ENCODE results near the gene ATF3. TPM values are rescaled to one million over a fixed set of nuclear protein-coding genes. Genes with fewer than 3 reads are reported as not detected.

The ATF3 gene
- total and polyA plus RNA-seq, 4 donors = 1.1 to 8.8 (median 5.5) TPM

DNA sequence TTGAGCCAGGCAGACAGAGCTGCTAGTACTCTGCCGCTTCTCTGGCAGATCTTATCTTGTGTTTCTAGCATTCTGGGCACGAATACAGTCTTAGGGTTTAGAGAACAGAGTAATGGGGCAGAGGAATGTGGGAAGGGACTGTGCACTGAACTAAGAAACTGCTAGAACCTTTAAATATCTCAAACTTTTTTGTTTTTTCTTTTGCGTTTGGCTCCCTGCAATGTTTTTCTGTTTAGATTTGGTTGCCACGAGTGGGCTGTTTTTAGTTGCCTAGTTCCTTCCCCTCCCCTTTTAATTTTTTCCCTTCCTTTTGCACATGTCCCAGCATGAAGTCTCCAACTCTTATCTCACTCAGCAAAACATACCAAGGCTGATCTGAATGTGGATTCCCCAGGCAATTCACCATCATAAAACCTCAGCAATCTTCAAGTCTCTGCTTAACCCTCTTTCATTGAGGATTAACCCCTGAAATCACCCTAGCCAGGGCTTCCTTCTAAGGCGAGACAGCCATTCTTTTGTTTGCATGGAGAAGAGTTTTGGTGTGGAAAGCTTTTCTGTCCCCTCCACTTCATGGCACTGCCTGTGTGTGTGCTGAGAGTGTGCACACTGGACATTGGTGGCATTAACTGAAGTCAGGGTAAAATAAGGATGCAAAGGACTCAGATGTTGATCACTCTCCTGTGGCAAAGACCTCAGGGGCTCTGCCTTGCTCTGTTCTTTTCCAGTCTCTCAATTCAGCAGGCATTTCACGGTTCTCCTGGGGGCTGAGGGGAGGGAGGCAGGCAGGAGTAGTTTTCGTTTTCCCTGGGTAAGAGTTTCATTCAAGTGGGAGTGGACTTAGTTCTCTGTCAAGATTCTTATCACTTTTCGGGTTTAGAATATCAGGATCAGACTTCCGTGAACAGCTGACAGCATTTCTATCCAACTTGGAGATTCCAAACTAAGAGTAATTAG lies 2.8 kb upstream of the ATF3 start:
- H3K27me3 ChIP-seq (ENCODE audit: control insufficient read depth in 4 of 4, insufficient read depth in 4 of 4, low read length in 3 of 4) = peaks cover 0 to 3% (median 0%) of the 10 kb centered on the region in 4 donors
- no peak for DNase-seq (ENCODE audit: low spot score)

More for the DNA sequence above, 2.8 kb upstream of the ATF3 start:
- Histone ChIP-seq H3K9ac (ENCODE audit: low read depth in 1 of 2, low read length in 2 of 2) (no peak overlapping the region), H3K4me3 (ENCODE audit: low read depth in 1 of 3, low read length in 3 of 3) (no peak overlapping the region), H3K9me3 (ENCODE audit: control insufficient read depth in 4 of 4, low read length in 3 of 4) (no peaks in the 10 kb centered on the region), H3K27ac (ENCODE audit: low read depth in 1 of 2, low read length in 2 of 2) (peak overlapping the region in 1 of 2 donors; percentile 17), H3K4me1 (ENCODE audit: control insufficient read depth in 4 of 4, insufficient read depth in 4 of 4, low read length in 3 of 4) (peaks cover 0 to 13% (median 5%) of the 10 kb centered on the region in 4 donors), H3K36me3 (ENCODE audit: control insufficient read depth in 4 of 4, insufficient read depth in 3 of 4, low read depth in 1 of 4, low read length in 3 of 4) (no peaks in the 10 kb centered on the region)
- WGBS = 25% methylated on average over 9 of the region's 9 CpGs
- TF ChIP-seq, protein P1, sequence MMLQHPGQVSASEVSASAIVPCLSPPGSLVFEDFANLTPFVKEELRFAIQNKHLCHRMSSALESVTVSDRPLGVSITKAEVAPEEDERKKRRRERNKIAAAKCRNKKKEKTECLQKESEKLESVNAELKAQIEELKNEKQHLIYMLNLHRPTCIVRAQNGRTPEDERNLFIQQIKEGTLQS (IDR thresholded peaks at IDR 0.05) = no peak
- TF ChIP-seq, protein P2, sequence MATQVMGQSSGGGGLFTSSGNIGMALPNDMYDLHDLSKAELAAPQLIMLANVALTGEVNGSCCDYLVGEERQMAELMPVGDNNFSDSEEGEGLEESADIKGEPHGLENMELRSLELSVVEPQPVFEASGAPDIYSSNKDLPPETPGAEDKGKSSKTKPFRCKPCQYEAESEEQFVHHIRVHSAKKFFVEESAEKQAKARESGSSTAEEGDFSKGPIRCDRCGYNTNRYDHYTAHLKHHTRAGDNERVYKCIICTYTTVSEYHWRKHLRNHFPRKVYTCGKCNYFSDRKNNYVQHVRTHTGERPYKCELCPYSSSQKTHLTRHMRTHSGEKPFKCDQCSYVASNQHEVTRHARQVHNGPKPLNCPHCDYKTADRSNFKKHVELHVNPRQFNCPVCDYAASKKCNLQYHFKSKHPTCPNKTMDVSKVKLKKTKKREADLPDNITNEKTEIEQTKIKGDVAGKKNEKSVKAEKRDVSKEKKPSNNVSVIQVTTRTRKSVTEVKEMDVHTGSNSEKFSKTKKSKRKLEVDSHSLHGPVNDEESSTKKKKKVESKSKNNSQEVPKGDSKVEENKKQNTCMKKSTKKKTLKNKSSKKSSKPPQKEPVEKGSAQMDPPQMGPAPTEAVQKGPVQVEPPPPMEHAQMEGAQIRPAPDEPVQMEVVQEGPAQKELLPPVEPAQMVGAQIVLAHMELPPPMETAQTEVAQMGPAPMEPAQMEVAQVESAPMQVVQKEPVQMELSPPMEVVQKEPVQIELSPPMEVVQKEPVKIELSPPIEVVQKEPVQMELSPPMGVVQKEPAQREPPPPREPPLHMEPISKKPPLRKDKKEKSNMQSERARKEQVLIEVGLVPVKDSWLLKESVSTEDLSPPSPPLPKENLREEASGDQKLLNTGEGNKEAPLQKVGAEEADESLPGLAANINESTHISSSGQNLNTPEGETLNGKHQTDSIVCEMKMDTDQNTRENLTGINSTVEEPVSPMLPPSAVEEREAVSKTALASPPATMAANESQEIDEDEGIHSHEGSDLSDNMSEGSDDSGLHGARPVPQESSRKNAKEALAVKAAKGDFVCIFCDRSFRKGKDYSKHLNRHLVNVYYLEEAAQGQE (IDR thresholded peaks at IDR 0.05) = no peak
- TF ChIP-seq RXRA (IDR thresholded peaks at IDR 0.05) (no peak), YY1 (IDR thresholded peaks at IDR 0.05) (no peak), SP1 (IDR thresholded peaks at IDR 0.05) (no peak), NR2F2 (IDR thresholded peaks at IDR 0.05) (no peak), GABPA (IDR thresholded peaks at IDR 0.05 in 1 of 2, conservative IDR thresholded peaks at IDR 0.05 in 1 of 2) (no peak), HNF4A (conservative IDR thresholded peaks at IDR 0.05) (no peak), RAD21 (IDR thresholded peaks at IDR 0.05) (no peak), FOXA2 (IDR thresholded peaks at IDR 0.05) (no peak), HNF4G (IDR thresholded peaks at IDR 0.05) (no peak), FOXA1 (IDR thresholded peaks at IDR 0.05) (no peak), EGR1 (IDR thresholded peaks at IDR 0.05; ENCODE audit: low read depth in 2 of 2) (no peak), JUND (IDR thresholded peaks at IDR 0.05) (no peak), TAF1 (conservative IDR thresholded peaks at IDR 0.05) (no peak)
- TF ChIP-seq, protein P3, sequence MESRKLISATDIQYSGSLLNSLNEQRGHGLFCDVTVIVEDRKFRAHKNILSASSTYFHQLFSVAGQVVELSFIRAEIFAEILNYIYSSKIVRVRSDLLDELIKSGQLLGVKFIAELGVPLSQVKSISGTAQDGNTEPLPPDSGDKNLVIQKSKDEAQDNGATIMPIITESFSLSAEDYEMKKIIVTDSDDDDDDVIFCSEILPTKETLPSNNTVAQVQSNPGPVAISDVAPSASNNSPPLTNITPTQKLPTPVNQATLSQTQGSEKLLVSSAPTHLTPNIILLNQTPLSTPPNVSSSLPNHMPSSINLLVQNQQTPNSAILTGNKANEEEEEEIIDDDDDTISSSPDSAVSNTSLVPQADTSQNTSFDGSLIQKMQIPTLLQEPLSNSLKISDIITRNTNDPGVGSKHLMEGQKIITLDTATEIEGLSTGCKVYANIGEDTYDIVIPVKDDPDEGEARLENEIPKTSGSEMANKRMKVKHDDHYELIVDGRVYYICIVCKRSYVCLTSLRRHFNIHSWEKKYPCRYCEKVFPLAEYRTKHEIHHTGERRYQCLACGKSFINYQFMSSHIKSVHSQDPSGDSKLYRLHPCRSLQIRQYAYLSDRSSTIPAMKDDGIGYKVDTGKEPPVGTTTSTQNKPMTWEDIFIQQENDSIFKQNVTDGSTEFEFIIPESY (IDR thresholded peaks at IDR 0.05) = no peak
- TF ChIP-seq, protein P4, sequence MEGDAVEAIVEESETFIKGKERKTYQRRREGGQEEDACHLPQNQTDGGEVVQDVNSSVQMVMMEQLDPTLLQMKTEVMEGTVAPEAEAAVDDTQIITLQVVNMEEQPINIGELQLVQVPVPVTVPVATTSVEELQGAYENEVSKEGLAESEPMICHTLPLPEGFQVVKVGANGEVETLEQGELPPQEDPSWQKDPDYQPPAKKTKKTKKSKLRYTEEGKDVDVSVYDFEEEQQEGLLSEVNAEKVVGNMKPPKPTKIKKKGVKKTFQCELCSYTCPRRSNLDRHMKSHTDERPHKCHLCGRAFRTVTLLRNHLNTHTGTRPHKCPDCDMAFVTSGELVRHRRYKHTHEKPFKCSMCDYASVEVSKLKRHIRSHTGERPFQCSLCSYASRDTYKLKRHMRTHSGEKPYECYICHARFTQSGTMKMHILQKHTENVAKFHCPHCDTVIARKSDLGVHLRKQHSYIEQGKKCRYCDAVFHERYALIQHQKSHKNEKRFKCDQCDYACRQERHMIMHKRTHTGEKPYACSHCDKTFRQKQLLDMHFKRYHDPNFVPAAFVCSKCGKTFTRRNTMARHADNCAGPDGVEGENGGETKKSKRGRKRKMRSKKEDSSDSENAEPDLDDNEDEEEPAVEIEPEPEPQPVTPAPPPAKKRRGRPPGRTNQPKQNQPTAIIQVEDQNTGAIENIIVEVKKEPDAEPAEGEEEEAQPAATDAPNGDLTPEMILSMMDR (IDR thresholded peaks at IDR 0.05; ENCODE audit: low read depth, low read length, missing input control) = no peak
